GM12892 (cell line): ENCODE data around the gene PDZK1.
"Not testable (repeated sequence)": the region's sequence is repeated elsewhere in the genome, so short reads cannot be mapped to it uniquely, and the experiment has no call there.

ENCODE experiments used
- POLR2A ChIP-seq: IDR thresholded peaks from 2 replicates; pipeline ENCODE4 v1.6.1; 2011; ENCODE audit warnings: low read depth, low read length, control low read depth
- POLR2AphosphoS5 ChIP-seq: IDR thresholded peaks from 2 replicates; pipeline ENCODE4 v1.6.1; 2011; ENCODE audit warnings: low read depth, low read length, control low read depth
- TAF1 ChIP-seq: IDR thresholded peaks from 2 replicates; pipeline ENCODE4 v1.6.1; 2011; ENCODE audit warnings: low read depth, mild to moderate bottlenecking, control low read depth, low read length, borderline replicate concordance

GRCh38 chr1:145670995-145671745 is 36.0 kb downstream of the PDZK1 start:
- not testable (repeated sequence) for TF ChIP-seq POLR2A, TAF1, POLR2AphosphoS5
